H9 (cell line): ENCODE measurements around the gene PDCL3. TPM values are rescaled to one million over a fixed set of nuclear protein-coding genes. Genes with fewer than 3 reads are reported as not detected.

Source experiments
- DNase-seq: peaks from one replicate; pipeline ENCODE4 v3.0.0-alpha.2; 2017
- H2AFZ ChIP-seq: one replicate; pipeline ENCODE4 v1.6.1; 2013; ENCODE audit warnings: mild to moderate bottlenecking, low read length, control low read depth, moderate library complexity
- H2AK5ac ChIP-seq: 2 replicates; pipeline ENCODE4 v1.6.1; 2013; ENCODE audit warnings: low read length, control low read depth, mixed read lengths; ENCODE audit not compliant: insufficient read length
- H2BK120ac ChIP-seq: one replicate; pipeline ENCODE4 v1.6.1; 2013; ENCODE audit warnings: low read depth, mild to moderate bottlenecking, low read length, control low read depth, inconsistent platforms; ENCODE audit not compliant: poor library complexity, severe bottlenecking
- H2BK12ac ChIP-seq: 2 replicates; pipeline ENCODE4 v1.6.1; 2013; ENCODE audit warnings: low read length, control low read depth, mixed read lengths, low read depth; ENCODE audit not compliant: insufficient read length
- H2BK15ac ChIP-seq: 2 replicates; pipeline ENCODE4 v1.6.1; 2013; ENCODE audit warnings: low read depth, low read length, control low read depth
- H2BK20ac ChIP-seq: one replicate; pipeline ENCODE4 v1.6.1; 2013; ENCODE audit warnings: low read depth, mild to moderate bottlenecking, low read length, control low read depth, inconsistent platforms; ENCODE audit not compliant: poor library complexity, severe bottlenecking
- H2BK5ac ChIP-seq: 2 replicates; pipeline ENCODE4 v1.6.1; 2013; ENCODE audit warnings: low read length, control low read depth, mixed read lengths; ENCODE audit not compliant: insufficient read length
- H3K14ac ChIP-seq: 2 replicates; pipeline ENCODE4 v1.6.1; 2013; ENCODE audit warnings: low read length, control low read depth; ENCODE audit not compliant: insufficient read depth
- H3K18ac ChIP-seq: 2 replicates; pipeline ENCODE4 v1.6.1; 2013; ENCODE audit warnings: low read depth, mild to moderate bottlenecking, mixed read lengths, low read length, control low read depth; ENCODE audit not compliant: insufficient read length
- H3K23ac ChIP-seq: 2 replicates; pipeline ENCODE4 v1.6.1; 2013; ENCODE audit warnings: low read length, control low read depth, mixed read lengths, low read depth; ENCODE audit not compliant: insufficient read length
- H3K23me2 ChIP-seq: 2 replicates; pipeline ENCODE4 v1.6.1; 2013; ENCODE audit warnings: low read depth, mild to moderate bottlenecking, mixed read lengths, low read length, control low read depth; ENCODE audit not compliant: insufficient read length, poor library complexity, severe bottlenecking
- H3K27ac ChIP-seq: 2 replicates; pipeline ENCODE4 v1.5.1; 2013; ENCODE audit warnings: low read length, control low read depth, mixed read lengths, low read depth; ENCODE audit not compliant: insufficient read length
- H3K27me3 ChIP-seq: 2 replicates; pipeline ENCODE4 v1.6.1; 2013; ENCODE audit warnings: low read length, control low read depth, inconsistent platforms; ENCODE audit not compliant: insufficient read depth
- H3K4ac ChIP-seq: 2 replicates; pipeline ENCODE4 v1.6.1; 2013; ENCODE audit warnings: low read depth, mild to moderate bottlenecking, control low read depth, inconsistent platforms, low read length, moderate library complexity
- H3K4me1 ChIP-seq: 2 replicates; pipeline ENCODE4 v1.6.1; 2013; ENCODE audit warnings: low read length, control low read depth, inconsistent platforms; ENCODE audit not compliant: insufficient read depth
- H3K4me2 ChIP-seq: 2 replicates; pipeline ENCODE4 v1.6.1; 2013; ENCODE audit warnings: low read length, control low read depth, mixed read lengths; ENCODE audit not compliant: insufficient read length, insufficient read depth
- H3K56ac ChIP-seq: 2 replicates; pipeline ENCODE4 v1.6.1; 2013; ENCODE audit warnings: low read depth, mild to moderate bottlenecking, mixed read lengths, low read length, control low read depth; ENCODE audit not compliant: insufficient read length
- H3K79me1 ChIP-seq: 2 replicates; pipeline ENCODE4 v1.6.1; 2013; ENCODE audit warnings: low read depth, mild to moderate bottlenecking, moderate library complexity, low read length, control low read depth, inconsistent platforms; ENCODE audit not compliant: insufficient read depth, poor library complexity, severe bottlenecking
- H3K79me2 ChIP-seq: 2 replicates; pipeline ENCODE4 v1.6.1; 2013; ENCODE audit warnings: low read length, control low read depth, inconsistent platforms; ENCODE audit not compliant: insufficient read depth
- H3K9ac ChIP-seq: 2 replicates; pipeline ENCODE4 v1.6.1; 2013; ENCODE audit warnings: low read length, control low read depth, mixed read lengths; ENCODE audit not compliant: insufficient read length; ENCODE audit errors: extremely low read depth
- H3K9me3 ChIP-seq: one replicate; pipeline ENCODE4 v1.6.1; 2013; ENCODE audit warnings: low read depth, low read length, inconsistent platforms; ENCODE audit not compliant: control insufficient read depth
- H3T11ph ChIP-seq: one replicate; pipeline ENCODE4 v1.6.1; 2013; ENCODE audit warnings: mild to moderate bottlenecking, low read length, control low read depth, inconsistent platforms
- H4K20me1 ChIP-seq: one replicate; pipeline ENCODE4 v1.6.1; 2013; ENCODE audit not compliant: control insufficient read depth, insufficient read length, insufficient read depth
- H4K5ac ChIP-seq: 2 replicates; pipeline ENCODE4 v1.6.1; 2013; ENCODE audit warnings: low read depth, mild to moderate bottlenecking, mixed read lengths, low read length, control low read depth; ENCODE audit not compliant: insufficient read length
- H4K8ac ChIP-seq: replicated peaks from 2 replicates; pipeline ENCODE4 v1.6.1; 2013; ENCODE audit warnings: low read length, control low read depth, mixed read lengths, low read depth; ENCODE audit not compliant: insufficient read length
- H4K91ac ChIP-seq: 2 replicates; pipeline ENCODE4 v1.6.1; 2013; ENCODE audit warnings: low read depth, mild to moderate bottlenecking, moderate library complexity, mixed read lengths, low read length, control low read depth; ENCODE audit not compliant: insufficient read length
- H3K27ac Mint-ChIP-seq, 3 experiments: 2 replicates in 2 of 3; 3 replicates in 1 of 3; pipeline ENCODE4 v1.8.0; 2020 to 2021; ENCODE audit warnings: mixed read lengths in 3 of 3, mild to moderate bottlenecking in 1 of 3, moderate library complexity in 1 of 3
- H3K27me3 Mint-ChIP-seq: 2 replicates; pipeline ENCODE4 v1.8.0; 2021; ENCODE audit warnings: low read depth, mild to moderate bottlenecking, moderate library complexity, mixed read lengths
- H3K36me3 Mint-ChIP-seq, 3 experiments: 2 replicates in 2 of 3; 3 replicates in 1 of 3; pipeline ENCODE4 v1.8.0; 2020 to 2021; ENCODE audit warnings: low read depth in 3 of 3, mixed read lengths in 3 of 3; ENCODE audit not compliant: insufficient read depth in 1 of 3
- H3K4me1 Mint-ChIP-seq, 2 experiments: 2 replicates each; pipeline ENCODE4 v1.8.0; 2020; ENCODE audit warnings: mixed read lengths in 2 of 2
- H3K4me3 Mint-ChIP-seq, 2 experiments: 2 replicates in 1 of 2; 3 replicates in 1 of 2; pipeline ENCODE4 v1.8.0; 2020 to 2021; ENCODE audit warnings: mild to moderate bottlenecking in 2 of 2, mixed read lengths in 2 of 2, moderate library complexity in 1 of 2
- H3K9me3 Mint-ChIP-seq, 2 experiments: 2 replicates in 1 of 2; 3 replicates in 1 of 2; pipeline ENCODE4 v1.8.0; 2020; ENCODE audit warnings: mild to moderate bottlenecking in 2 of 2, mixed read lengths in 2 of 2, moderate library complexity in 1 of 2
- WGBS: extraction: QIAGEN DNeasy Blood & Tissue Kit; methylation state at CpG from one replicate; pipeline ENCODE4 v1.1.7; 2013; ENCODE audit warnings: missing lambda C conversion rate, low lambda C conversion rate, mixed read lengths; ENCODE audit not compliant: insufficient read length; ENCODE audit errors: extremely low coverage; 5-methylcytosine and 5-hydroxymethylcytosine counted together
- total RNA-seq: library from RNA; stranded (reverse); gene quantifications from 2 replicates; pipeline ENCODE4 v1.2.1, GENCODE V29; 2021
- TF ChIP-seq, protein P1 (sequence below): fragments of 200-600 bp; sonication (generic); conservative IDR thresholded peaks from 3 replicates; pipeline ENCODE4 v1.8.0; 2021; ENCODE audit warnings: antibody characterized with exemption, mild to moderate bottlenecking

PDCL3 gene
- total RNA-seq, 1 experiment from 2014 or later: 39.4 TPM

DNA sequence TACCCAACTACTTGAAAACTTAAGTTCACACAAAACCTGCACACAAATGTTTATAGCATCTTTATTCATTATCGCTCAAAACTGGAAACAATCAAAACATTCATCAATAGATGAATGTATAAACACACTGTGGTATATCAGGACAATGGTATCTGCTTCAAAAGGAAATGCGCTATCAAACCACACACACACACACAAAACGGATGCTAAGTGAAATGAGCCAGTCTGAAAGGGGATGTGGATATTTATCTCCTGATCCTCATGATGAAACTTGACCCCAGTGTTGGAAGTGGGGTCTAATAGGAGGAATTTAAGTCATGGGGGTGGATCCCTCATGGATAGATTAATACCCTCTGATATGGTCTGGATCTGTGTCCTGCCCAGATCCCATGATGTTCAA is 22.0 kb downstream of the PDCL3 start:
- no peak overlapping the region for H3K18ac ChIP-seq
- TF ChIP-seq, protein P1, sequence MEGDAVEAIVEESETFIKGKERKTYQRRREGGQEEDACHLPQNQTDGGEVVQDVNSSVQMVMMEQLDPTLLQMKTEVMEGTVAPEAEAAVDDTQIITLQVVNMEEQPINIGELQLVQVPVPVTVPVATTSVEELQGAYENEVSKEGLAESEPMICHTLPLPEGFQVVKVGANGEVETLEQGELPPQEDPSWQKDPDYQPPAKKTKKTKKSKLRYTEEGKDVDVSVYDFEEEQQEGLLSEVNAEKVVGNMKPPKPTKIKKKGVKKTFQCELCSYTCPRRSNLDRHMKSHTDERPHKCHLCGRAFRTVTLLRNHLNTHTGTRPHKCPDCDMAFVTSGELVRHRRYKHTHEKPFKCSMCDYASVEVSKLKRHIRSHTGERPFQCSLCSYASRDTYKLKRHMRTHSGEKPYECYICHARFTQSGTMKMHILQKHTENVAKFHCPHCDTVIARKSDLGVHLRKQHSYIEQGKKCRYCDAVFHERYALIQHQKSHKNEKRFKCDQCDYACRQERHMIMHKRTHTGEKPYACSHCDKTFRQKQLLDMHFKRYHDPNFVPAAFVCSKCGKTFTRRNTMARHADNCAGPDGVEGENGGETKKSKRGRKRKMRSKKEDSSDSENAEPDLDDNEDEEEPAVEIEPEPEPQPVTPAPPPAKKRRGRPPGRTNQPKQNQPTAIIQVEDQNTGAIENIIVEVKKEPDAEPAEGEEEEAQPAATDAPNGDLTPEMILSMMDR: no peak
- Mint-ChIP-seq H3K4me3 (no peak overlapping the region), H3K27me3 (peaks cover 6% of the 10 kb centered on the region), H3K9me3 (no peaks in the 10 kb centered on the region; a peak in 1 of 5 replicates), H3K4me1 (no peaks in the 10 kb centered on the region), H3K27ac (no peak overlapping the region), H3K36me3 (no peaks in the 10 kb centered on the region)
- no peak overlapping the region for H2BK20ac ChIP-seq
- no peak overlapping the region for H2BK5ac ChIP-seq
- no peak overlapping the region for H2BK15ac ChIP-seq
- H4K8ac ChIP-seq: no peak overlapping the region
- no peak overlapping the region for H3K4ac ChIP-seq
- H3K27me3 ChIP-seq: no peaks in the 10 kb centered on the region
- H3K79me2 ChIP-seq: no peaks in the 10 kb centered on the region
- H3K4me2 ChIP-seq: no peak overlapping the region
- no peak overlapping the region for H3T11ph ChIP-seq
- H2BK12ac ChIP-seq: no peak overlapping the region
- no peak overlapping the region for H2AK5ac ChIP-seq
- H2BK120ac ChIP-seq: no peak overlapping the region
- H3K56ac ChIP-seq: no peak overlapping the region
- no peak overlapping the region for H3K14ac ChIP-seq
- no peak overlapping the region for H3K9ac ChIP-seq
- H3K9me3 ChIP-seq: no peaks in the 10 kb centered on the region
- no peaks in the 10 kb centered on the region for H4K20me1 ChIP-seq
- no CpG with 5 or more reads among the region's 3 CpGs for WGBS
- no peak overlapping the region for H3K23ac ChIP-seq
- H4K5ac ChIP-seq: no peak overlapping the region
- H3K27ac ChIP-seq: no peak overlapping the region
- H2AFZ ChIP-seq: no peak overlapping the region
- H4K91ac ChIP-seq: no peak overlapping the region
- no peak for DNase-seq
- H3K23me2 ChIP-seq: no peaks in the 10 kb centered on the region
- no peaks in the 10 kb centered on the region for H3K79me1 ChIP-seq
- H3K4me1 ChIP-seq: no peaks in the 10 kb centered on the region
